GM18517 (cell line): ENCODE measurements around the gene EIPR1.

Experiments
- ATAC-seq: cut with Tn5 transposase; IDR thresholded peaks from one replicate; pipeline ENCODE4 v1.9.1; 2021; ENCODE audit warnings: mild to moderate bottlenecking, moderate library complexity; ENCODE audit not compliant: unreplicated experiment

Gene EIPR1

DNA sequence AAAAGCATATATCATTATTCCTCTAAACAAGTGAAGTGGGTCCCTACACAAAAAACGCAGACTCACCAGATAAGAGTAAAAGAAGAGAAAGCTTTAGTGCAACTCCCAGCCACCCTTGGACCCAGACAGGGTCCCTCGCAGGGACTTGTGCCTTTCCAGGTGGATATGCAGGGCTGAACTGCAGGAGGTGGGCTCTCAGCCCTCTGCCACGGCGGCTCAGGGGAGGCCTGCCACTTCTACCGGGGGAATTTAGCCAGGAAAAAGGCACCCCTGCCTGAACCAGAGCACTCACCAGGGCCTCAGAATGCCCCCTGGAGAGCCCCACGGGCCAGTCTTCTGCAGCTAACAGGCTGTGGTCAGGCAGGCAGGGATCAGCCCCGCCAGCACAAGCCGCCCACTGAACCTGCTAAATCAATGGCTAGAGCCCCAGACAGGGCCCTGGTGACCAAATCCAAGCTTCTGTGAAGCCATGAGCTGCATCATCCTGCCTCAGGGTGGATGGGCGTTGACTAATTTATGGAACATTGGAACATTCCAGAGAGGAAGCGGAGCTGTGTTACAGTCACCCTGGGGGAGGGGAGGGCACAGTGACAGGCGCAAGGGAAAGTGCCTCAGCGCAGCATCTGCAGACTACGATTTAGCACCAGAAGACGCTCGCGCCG is 209.3 kb downstream of the EIPR1 start:
- no peak for ATAC-seq

DNA sequence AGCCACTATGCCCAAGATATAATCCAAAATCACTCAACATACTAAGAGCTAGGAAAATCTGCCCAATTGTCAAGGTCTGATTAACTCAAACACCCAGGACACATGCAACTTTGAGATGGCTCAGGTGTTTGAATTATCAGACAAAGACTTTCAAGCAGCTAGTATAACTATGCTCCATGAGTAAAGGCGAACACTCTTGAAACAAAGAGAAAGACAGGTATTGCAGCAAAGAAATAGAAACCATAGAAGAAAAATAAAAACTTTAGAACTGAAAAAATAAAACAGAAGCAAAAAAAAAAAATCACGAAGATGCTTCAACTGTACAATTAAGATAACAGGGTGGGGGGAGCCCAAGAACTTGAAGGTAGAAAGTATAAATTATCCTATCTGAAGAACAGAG is 214.2 kb downstream of the EIPR1 start:
- ATAC-seq, result no peak

GRCh38 chr2:3162442-3163077 is 215.1 kb downstream of the EIPR1 start:
- ATAC-seq, result no peak

GRCh38 chr2:3160751-3161330 is 216.8 kb downstream of the EIPR1 start:
- ATAC-seq, result no peak

DNA sequence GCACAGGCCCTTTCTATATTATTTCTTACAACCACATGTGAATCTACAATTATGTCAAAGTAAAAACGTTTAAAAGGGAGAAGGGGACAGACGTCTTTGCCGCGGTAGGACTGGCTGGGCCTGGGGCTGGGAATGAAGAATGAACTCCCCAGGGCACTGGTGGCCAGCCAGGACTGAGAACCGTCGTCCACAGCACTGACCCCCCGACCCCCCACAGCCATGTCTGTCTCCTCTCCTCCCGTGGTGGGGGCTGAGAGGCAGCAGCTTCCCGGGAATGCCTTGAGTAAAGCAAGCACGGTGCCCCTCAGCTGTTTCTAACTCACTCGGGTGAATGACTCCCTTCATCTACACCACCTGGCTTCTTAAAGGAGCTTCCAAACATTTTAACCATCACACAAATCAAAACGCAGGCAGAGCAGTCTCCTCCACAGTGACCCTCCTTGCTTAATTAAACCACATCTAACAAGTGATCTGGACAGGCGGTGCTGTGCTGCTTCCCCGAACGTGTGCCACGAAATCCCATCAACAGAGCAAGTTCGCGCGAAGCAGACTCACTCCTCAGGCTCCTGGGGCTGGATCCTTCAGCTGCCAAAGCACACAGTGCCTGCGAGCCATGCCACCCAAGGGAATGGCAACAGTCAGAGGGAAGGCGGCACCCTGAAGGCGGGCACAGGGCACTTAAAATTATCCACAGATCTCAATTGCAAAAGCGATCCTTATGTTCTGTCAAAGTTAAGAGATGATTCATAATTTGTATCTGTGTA is 217.7 kb downstream of the EIPR1 start:
- ATAC-seq, result no peak

GRCh38 chr2:3154700-3155099 is 222.9 kb downstream of the EIPR1 start:
- ATAC-seq, result no peak

DNA sequence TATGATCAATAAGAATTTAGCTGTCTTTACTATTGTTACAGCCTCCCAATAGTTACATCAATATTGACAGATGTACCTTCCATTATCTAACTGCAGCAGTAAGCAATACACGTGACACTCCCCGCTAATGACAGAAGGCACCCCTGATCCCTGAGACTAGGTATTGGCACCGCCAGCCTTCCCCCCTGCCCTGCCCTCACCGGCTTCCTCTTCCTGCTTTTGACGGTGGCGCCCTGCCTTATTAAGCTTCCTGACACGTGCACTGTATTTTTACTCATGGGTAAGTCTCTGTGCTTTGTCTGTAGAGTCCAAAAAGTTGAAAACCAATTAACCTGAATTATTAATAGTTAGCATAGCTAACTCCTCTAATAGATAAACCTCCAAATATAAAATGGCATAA is 223.5 kb downstream of the EIPR1 start:
- ATAC-seq, result no peak

DNA sequence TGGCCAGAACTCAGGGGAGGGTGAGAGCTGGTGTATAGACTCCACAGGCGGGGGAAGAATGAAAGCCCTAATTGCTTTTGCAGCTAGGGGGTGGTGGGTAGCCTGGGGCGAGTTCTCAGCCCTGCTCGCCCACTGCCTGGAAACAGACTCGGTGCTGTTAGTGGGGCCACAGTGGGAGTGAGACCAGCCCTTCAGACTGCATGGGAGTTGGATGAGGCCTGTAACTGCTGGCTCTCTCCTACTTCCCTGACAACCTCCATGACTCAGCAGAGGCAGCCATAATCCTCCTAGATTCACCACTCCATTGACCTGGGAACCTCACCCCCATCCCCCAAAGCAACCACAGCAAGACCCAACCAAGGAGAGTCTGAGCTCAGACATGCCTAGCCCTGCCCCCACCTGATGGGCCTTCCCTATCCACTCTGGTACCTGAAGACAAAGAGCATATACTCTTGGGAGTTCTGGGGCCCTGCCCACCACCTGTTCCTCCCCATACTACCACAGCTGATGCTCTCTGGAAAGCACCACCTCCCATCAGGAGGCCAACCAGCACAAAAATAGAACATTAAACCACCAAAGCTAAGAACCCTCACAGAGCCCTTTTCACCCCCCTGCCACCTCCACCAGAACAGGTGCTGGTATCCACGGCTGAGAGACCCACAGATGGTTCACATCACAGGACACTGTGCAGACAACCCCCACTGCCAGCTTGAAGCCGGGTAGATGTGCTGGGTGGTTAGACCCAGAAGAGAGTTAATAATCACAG is 226.3 kb downstream of the EIPR1 start:
- peak; percentile 59 for ATAC-seq

GRCh38 chr2:3149441-3150217 is 228.0 kb downstream of the EIPR1 start:
- ATAC-seq, result no peak

GRCh38 chr2:3148716-3149115 is 228.9 kb downstream of the EIPR1 start:
- no peak for ATAC-seq

DNA sequence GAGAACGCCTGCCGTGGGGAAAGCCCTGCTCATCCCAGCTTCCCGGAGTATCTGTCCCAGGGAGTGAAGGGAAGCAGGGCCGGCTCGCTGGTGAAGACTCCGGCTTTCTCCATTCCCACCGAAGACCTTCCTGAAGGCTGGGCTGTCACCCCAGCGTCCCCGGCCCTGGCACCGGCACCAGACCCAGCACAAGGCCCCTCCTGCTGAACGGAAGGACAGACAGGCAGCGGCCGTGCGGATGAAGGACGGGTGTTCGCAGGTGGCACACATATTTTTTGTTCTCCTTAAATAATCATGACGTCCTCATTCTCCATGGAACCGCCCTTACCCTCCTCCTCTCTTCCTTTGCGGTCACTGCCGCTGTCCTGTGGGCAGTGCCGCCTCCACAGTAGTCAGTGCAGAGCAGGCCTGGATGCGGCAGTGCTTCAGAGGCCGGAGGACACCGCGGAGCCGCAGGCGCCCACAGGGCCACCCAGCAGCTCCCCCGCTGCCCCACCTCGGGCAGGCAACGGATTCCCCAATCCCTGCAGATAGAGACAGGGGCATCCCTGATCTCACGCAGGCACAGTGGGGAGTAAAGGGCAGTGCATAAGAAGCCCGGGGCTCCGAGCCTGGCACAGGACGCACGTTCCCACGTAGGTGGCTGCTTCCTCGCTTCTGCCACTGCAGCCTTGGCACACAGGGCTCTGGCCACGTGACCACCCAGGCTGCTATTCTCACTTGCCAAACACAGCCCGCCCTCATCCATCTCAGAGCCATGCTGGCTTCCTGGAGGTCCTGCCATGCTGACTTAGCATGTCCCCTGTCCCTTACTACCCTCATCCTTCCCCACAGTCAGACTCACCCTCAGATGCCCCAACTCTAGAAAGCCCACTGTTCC is 229.7 kb downstream of the EIPR1 start:
- no peak for ATAC-seq

DNA sequence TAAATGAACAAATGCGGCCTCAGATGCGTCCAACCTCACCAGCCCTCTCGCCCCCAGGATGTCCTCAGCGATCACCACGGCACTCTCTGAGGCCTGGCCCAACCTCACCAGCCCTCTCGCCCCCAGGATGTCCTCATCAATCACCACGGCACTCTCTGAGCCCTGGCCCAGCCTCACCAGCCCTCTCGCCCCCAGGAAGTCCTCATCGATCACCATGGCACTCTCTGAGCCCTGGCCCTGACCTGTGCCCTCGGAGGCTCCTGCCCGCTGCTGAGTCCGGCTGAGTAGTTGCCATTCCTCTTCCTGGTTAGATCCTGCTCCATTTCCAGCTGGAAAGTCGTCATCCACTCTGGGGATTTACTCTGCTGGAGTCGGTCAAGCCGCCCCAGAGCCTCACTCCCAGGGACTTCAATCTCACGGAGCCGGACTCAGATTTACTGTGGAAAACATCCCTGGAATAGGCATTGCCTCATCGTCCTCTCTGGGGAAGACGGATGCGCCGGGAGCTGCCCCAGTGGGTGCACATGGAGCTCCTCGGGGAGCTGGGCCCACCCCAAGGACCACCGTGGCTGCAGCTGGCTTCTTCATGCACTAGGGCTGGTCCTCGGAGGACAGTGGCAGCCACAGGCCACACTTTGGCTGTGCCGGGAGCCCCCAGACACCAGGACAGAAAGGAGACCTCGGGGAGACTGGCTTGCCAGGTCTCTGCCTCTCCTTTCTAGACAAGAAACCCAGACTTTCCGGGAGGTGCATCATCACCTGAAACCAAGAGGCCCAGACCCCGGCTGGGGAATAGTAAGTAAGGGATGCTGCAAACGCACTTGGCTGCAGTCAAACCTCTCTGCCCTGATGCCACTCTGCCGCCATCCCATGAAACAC is 230.6 kb downstream of the EIPR1 start:
- no peak for ATAC-seq

DNA sequence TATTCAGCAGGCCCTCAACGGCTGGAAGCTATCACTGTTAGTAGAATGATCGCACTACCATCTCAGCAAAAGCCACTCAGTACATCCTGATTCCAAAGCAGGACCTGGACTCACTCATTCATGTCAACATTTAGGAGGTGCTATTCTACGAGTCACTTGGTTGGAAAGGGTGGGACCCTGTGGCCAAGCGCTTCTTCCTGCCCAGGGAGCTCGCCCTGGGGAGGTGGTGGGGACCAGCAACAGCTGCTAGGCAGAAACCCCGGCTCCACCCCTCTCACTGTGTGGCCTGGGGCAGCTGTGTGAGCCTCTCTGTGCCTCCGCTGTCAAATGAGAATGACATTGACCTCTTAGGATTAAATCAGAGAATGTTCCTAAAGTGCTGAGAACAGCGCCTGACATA is 231.4 kb downstream of the EIPR1 start:
- ATAC-seq, result no peak

- no peak for ATAC-seq
Observed at GRCh38 chr2:3145471-3146021, 232.1 kb downstream of the EIPR1 start.

DNA sequence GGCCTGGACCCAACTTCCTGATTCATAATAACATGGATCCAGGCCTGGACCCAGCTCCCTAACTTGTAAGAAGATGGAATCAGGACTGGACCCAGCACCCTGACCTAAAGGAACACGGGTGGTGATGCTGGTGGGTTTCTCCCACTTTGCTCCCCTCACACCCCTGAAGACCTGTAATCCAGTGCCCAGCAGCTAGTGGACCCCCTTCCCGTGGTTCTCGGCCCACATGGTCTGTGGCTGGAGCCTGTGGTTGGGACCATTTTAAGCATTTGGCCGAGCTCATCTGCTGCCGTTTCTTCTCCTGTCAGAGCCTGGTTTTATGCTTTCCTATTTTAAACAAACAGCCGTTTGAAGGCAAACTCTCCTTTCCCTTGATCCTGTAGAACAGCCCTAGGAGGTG is 232.8 kb downstream of the EIPR1 start:
- no peak for ATAC-seq

DNA sequence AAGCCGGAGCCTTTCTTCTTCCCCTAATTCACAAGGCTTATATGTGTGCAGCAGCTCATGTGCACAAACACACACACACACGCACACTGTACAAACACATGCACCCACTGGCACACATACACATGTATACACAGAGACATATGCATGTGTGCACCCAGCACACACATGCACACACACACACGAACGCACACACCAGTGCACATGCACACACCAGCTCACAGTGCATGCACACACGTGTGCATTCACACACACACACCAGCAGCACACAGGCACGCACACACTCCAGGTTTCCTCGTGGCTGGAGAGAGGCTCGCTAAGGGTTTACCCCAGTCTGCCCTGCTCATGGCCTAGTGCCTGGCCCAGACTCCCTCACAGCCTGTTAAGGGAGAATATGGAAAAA is 234.0 kb downstream of the EIPR1 start:
- ATAC-seq, result no peak

GRCh38 chr2:3142961-3143571 is 234.6 kb downstream of the EIPR1 start:
- ATAC-seq, result no peak

DNA sequence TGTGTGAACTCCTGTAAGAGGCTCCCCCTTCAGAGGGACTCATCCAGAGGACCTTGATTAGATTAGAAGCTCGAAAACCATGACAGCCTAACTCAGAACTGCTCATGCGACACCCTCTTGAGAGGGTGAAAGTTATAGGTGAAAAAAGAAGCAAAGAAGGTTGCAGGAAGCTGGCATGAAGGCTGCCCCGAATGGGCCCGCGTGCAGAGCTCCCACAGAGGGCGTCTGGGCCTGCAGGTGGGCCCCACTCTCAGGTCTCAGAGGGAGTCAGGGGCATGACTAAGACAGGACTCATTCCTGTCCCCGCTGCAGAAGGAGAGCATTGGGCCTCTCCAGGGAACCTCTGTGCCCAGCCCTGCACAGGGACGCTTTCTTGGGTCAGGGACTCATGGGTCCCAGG is 235.4 kb downstream of the EIPR1 start:
- ATAC-seq, result no peak
